Measurements from ENCODE around the gene TRPM2.

DNA sequence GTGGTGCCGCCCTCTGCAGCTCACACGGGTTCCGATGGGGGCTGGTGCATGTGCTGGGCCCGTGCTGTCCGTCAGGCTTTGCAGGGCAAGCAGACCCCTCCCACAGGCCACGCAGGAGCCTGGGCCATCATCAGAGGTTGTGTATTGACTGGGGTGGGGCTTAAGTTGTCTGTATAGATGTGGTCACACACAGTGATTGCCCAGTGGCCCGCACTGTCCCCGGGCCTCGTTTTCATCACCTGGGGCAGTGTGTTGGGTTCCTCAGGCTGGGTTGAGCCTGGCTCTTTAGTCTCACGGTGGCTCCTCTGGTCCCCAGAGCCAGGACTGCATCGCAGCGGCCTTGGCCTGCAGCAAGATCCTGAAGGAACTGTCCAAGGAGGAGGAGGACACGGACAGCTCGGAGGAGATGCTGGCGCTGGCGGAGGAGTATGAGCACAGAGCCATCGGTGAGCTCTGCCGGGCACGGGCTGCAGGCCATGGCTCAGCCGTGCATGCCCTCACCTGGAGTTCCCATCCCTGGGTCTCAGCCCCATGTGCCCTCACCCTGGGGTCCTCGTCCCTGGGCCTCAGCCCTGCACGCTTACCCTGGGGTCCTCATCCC, 44.1 kb downstream of the TRPM2 start:
- no peak for TF ChIP-seq CTCF (IDR thresholded peaks at IDR 0.05)
- TF ChIP-seq POLR2A (IDR thresholded peaks at IDR 0.05), result no peak
